NOMO-1 treated with dmso at 0.1 percent for 144 hours (cell line): Measurements from ENCODE around the gene TGFB3.

Source experiments
- DNase-seq: peaks from one replicate; lab custom pipeline; 2025; ENCODE audit not compliant: unreplicated experiment; lab: John Stamatoyannopoulos, UW

TGFB3 gene

DNA sequence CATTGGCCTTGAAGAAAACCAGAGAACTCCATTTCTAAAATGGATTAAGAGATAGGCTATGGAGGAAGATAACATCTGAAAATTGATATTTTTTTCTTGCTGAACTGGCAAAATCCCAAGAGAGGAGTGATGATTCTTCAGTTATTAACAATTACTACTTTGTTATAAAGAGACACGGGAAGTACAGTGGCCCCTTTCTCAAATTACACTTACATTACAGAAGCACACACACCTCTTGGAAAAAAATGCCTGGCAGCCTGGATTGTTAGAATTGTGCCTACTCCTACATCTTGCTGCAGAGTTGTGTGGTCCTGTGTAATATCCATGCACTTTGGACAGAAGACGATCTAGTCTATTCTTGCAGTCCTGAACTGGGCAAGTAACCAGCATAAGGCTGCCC is 71.7 kb downstream of the TGFB3 start:
- DNase-seq = no peak

DNA sequence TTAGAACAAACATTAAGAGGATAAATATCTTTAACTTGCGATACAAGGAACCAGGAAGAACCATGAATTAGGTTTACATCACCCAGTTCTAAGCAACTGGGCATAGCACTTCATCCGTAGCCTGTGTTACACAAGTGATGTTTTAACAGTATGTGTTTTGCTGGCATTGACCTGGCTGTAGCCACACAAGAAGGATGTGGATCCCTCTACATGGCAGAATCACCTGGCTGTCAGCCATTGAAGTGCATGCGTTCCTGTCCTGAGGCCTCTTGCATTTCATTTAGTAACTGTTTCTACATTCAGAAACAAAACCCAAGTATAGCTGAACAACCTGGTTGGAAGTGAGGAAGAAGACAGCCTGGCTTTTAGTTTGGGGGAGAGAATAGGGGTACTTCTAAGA is 72.2 kb downstream of the TGFB3 start:
- no peak for DNase-seq
